GM12892 (cell line): Measurements from ENCODE around the gene GNAQ.

Source experiments
- POLR2A ChIP-seq: IDR thresholded peaks from 2 replicates; pipeline ENCODE4 v1.6.1; 2011; ENCODE audit warnings: low read depth, low read length, control low read depth
- POLR2AphosphoS5 ChIP-seq: IDR thresholded peaks from 2 replicates; pipeline ENCODE4 v1.6.1; 2011; ENCODE audit warnings: low read depth, low read length, control low read depth
- TAF1 ChIP-seq: IDR thresholded peaks from 2 replicates; pipeline ENCODE4 v1.6.1; 2011; ENCODE audit warnings: low read depth, mild to moderate bottlenecking, control low read depth, low read length, borderline replicate concordance

DNA sequence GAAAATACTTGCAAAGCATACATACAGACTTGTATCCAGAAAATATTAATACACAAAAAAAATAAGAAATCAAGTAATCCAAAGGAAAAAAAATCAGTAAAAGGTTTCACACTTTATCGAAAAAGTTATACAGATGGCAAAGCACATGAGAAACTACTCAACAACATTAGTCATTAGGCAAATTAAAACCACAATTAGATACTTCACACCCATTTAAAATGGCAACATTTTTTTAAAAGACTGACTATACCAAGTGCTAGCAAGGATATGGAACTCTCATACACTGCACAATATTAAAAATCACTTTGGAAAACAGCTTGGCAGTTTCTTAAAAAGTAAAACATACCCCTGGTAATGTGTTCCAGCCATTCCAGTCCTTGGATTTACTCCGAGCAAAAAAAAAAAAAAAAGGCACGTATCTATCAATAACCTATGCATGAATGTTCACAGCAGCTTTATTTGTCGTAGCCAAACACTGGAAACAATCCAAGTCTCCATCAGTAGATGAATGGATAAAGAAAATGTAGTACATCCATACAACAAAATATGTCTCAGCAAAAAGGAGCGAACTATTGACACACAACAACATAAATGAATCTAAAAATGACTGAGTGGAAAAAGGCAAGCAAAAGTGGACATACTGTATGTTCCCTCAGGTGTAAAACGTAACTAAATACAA is 66.0 kb downstream of the GNAQ start:
- TF ChIP-seq POLR2AphosphoS5 (no peak), POLR2A (no peak), TAF1 (no peak)
